GM18508 (cell line): ENCODE results near the gene SIK1.
"Not testable (repeated sequence)": the region's sequence is repeated elsewhere in the genome, so short reads cannot be mapped to it uniquely, and the experiment has no call there.

Experiments
- ATAC-seq: cut with Tn5 transposase; IDR thresholded peaks from one replicate; pipeline ENCODE4 v1.9.1; 2021; ENCODE audit warnings: moderate number of reproducible peaks; ENCODE audit not compliant: insufficient read depth, unreplicated experiment

SIK1 gene

DNA sequence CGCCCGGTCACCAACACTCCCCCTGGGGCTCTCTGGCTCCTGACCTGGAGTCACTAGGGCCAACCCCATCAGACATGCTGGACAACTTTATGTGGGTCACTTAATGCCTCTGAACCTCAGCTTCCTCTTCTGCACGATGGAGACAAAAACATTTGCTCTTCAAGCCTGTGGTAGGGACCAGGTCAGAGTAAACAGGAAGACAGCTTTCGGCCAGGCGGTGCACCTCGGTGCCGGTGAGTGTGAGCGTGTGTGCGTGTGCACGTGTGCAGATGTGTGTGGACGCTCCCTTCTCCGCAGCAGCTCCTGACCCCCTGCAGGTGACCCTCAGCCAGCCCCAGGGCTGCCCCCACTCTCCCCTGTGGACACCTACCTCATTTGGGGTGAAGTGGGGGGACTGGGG, 28.4 kb downstream of the SIK1 start:
- not testable (repeated sequence) for ATAC-seq

DNA sequence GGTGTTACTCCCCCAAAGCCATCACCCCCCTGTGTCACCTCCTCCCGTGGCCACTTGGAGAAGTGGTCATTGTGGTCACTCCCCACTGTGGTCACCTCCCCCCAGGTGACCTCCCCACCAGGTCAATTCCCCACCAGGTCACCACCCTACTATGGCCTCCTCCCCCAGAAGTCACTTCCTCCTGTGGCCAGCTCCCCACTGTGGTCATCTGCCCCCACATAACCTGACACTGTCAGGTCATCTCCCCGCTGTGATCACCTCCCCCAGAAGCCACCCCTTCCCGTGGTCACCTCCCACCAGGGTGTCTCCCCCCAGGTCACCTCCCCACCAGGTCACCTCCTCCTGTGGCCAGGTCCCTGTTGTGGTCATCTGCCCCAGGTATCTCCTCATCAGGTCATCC, 28.9 kb downstream of the SIK1 start:
- not testable (repeated sequence) for ATAC-seq

DNA sequence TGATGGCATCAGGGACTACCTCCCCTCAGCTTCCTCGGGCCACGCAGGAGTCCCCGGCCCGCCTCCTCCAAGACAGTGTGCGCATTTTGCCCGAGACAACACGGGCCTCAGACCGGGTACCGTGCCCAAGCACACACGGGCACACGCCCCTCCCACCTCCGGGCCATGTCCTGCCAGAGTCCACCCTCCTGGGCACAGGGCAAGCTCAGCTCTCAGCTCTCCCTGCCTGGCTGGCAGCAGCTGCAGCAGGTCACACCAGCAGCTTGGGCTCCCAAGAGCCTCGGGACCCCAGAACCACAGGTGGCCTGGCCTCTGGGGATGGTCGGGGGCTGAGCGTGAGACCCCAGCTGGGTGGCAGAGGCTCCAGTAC, 29.5 kb downstream of the SIK1 start:
- not testable (repeated sequence) for ATAC-seq

DNA sequence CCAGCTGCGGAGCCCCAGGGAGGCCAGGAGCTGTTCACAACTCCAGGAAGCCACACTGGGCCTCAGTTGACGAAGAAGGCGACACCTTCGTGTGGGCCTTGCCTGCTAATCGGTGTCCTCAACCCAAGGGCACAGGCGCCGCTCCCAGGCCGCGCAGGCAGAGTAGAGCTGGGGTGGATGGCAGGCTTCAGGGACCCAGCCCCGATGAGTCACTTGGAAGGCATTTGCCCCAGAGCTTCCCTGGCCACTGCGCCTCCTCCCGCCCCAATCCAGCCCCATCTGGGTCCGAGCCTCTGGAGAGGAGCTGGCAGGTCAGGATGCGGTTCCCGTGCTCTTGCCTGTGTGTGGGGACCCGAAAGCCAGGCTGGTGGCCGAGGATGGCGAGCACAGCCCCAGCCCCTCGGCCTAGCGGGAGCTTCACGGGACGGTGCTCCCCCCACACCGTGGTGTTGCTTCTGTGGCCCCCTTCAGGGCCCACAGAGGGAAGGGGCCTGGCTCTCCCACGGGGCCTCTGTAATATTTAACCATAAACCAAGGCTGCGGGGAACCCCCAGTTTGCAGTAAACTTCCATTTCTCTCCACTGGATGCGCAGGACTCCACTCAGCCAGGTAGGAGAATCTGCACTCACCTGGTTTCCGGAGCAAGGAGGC, 30.0 kb downstream of the SIK1 start:
- ATAC-seq: not testable (repeated sequence)

DNA sequence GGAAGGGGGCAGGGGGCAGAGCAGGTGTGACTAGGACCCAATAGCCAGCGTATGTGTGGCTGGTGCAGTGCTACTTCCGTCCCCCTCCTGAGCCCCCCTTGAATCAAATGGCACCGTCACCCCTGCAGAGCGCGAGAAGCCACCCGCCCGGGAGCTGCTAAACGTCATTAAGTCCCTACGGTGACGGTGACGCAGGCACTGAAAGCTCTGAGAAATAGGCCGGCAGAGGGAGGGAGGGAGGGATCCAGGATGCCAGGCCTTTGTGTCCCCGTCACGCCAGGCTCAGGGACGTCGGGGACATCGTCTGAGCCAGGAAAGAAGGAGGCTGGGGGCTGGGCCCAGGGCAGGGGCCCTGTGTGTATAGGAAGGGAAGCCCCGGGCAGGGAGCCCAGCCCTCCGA, 43.6 kb downstream of the SIK1 start:
- ATAC-seq: not testable (repeated sequence)

DNA sequence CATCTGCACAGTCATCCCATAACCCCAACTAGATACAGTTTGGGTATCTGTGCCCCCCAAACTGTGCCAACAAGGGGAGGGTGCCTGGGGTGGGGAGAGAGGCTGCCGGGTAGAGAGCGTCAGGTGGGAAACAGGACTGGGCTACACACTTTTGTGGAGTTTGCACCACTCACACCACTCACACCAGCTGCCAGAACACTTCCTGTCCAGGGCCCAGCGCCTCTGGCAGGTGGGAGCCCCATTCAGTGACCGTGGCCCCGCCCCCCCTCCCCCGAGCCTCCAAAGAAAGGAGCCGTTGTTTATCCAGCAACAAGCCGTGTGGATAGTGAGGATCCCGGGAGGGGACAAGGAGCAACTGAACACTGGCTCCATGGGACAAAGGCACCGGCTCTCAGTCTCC, 44.0 kb downstream of the SIK1 start:
- not testable (repeated sequence) for ATAC-seq

DNA sequence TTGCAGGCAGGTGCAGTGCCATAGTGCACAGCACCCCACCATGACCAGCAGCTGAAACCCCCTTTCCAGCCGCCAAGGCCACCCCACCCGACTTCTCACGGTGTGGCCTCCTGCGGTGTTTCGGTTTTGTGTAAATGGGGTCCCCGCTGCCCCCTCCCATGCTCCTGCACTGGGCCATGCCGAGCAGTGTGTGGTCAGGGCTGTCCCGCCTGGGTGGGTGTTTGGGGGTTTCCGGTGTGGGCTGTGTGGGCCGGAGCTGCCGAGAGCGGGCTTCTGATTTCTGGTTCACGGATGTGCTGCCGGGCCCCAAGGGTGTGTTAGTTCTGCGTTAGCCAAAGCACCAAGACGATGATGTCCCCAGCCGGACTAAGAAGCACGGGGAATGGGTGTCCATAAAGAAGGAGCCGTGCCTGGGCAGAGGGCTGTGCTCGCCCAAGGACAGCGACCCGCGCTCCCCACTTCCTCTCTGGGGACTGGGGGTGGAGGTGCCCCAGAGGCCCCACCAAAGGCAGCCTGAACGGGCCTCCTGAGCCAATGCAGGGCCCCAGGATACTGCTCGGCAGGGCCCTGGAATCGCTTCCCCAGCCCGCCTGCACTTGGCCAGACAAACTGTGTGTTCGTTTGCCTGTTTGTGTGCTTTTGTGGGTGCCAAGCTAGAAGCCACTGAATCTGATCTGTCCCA, 45.9 kb downstream of the SIK1 start:
- not testable (repeated sequence) for ATAC-seq

DNA sequence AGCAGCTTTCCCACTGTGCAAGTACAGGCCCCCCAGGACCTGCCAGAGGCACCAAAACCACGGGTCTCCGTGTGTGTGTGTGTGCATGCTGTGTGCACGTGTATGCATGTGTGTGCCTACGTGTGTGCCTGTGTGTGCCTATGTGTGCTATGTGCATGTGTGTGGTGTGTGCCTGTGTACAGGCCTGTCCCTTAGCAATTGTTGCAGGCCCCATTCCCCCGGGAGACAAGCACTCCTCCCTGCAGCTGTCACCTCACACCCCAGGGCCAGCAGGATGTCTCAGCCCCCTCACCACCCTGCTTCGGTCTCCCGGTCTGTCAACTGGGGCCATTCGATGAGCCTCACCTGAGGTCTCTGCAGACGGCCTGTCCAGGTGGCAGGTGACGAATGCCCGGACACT, 46.6 kb downstream of the SIK1 start:
- not testable (repeated sequence) for ATAC-seq

DNA sequence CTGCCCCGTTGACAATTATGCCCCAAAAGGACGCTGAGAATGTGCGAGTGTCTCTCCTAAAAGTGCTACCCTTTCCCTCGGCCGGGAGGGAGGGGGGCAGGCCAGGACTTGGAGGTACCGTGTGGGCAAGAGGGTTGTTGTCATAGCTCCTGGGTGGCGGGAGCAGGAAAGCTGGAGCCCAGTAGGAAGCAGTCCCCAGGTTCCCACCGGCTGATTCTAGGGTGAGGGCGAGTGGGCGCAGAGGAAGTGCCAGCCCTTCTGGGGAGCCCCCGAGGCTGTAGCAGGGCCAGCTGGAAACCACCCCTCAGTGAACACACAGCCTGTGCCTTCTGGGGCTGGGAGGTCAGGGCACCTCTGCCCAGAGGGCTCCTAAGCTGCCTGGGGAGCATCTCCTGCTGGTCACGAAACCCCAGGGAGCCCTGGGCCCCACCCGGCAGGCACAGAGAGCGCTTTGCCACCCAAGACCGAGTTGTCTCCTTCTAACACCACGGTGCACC, 47.3 kb downstream of the SIK1 start:
- ATAC-seq: not testable (repeated sequence)

DNA sequence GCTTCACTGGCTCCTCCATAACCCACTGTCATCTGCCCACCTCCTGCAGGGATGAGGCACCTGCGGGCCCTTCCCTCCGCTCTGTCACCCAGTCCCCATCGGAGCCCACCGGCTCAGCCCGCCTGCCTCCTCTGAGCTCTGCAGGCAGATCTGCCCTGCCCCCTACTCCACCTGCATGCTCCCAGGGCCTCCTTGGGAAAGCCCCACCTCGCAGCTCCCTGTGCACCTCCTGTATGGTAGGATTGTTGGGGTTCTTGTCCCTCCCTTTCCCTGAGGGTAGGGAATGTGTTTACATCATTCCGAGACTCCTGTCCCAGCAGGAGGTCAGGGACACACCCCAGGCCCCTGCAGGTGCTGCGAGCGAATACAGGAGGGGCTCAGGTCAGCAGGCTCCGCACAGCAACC, 50.5 kb downstream of the SIK1 start:
- ATAC-seq: no peak

DNA sequence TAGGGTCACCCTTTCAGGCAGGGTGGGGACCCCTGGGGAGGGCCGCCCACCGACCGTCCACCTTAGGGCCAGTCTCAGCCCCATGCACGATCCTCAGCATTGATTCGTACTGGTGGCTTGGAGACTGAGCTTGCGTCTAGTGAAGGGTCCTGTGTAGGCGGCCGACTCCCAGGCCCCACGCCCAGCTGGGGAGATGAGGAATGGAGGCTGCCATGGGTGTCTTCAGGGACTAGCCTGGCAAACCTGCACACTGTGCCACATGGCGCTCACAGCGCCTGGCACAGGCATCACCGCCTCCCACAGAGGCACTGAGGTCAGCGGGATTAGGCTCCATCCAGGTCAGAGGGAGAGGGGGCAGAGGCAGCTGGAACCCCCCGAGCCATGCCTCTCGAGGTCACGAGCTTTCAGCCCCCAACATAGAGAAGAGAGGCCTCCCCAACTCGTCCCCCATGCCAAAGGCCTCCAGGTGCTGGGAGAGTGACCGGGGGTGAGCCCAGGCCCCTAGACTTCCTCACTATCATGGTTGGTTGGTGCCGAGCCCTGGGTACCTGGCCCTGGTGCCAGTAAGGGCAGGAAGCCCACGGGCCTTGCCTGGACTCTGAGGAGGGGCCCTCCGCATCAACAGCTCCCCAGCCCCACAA, 51.0 kb downstream of the SIK1 start:
- no peak for ATAC-seq

DNA sequence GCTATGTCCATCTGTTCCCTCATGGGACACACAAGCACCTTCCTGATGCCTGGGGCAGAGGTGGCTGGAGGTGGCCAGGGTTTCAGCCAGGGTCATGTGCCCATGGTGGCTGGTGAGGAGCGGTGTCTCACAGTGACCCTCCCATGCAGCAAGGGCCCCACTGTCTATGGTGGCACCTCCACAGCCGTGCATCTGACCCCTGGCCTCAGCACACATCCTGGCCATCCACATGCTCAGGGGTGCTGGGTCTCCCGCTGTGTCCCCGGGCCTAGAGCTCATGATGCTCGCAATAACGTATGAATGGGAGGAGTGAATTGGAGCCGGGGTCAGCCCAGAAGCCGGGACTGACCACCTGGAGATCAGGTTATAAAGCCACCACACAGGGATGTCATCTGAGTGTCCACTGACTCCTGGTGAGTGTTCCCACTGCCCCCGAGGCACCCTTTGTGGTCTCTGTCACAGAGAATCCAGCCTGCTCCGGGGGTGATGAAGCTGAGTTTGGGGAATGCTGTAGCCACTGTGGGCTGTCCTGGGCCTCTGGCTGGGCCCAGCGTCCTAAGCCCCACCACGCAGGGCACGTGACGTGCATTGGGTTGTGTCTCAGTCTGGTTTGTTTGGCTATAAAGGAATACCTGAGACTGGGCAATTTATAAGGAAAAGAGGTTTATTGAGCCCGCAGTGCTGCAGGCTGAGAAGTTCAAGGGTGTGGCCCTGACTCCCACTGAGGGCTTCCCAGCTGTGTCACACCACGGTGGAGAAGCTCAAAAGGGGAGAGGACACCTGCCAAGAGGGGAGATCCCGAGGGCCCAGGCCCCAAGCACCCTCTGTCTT, 51.7 kb downstream of the SIK1 start:
- no peak for ATAC-seq

DNA sequence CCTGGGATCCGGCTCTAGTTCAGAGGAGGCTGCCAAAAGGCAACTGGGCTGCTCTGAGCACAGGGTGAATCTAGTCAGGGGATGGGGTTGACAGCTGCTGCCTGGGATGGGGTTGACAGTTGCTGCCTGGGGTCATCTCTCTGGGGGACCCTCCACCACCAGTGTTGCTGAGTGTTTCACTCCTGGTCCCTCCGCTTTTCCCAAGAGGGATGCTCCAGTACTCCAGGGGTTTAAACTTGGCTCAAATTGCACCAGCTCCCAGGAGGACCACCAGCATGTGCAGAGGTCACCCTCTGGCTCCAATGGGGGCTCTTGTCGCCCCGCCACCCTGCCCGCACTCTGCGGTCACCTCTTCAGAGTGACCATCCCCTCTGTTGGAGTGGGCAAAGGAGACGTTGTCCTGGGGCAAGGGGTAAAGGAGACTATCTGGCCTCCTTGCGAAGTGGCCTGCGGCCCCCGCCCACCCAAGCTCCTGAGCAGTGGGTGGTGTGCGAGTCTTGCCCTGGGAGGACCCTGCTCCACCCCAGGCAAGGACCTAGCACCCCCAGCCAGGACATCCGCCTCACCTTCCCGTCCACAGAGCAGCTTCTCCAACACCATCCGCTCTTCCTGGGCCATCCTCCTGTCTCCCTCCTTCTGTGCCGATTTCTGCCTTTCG, 52.6 kb downstream of the SIK1 start:
- no peak for ATAC-seq

DNA sequence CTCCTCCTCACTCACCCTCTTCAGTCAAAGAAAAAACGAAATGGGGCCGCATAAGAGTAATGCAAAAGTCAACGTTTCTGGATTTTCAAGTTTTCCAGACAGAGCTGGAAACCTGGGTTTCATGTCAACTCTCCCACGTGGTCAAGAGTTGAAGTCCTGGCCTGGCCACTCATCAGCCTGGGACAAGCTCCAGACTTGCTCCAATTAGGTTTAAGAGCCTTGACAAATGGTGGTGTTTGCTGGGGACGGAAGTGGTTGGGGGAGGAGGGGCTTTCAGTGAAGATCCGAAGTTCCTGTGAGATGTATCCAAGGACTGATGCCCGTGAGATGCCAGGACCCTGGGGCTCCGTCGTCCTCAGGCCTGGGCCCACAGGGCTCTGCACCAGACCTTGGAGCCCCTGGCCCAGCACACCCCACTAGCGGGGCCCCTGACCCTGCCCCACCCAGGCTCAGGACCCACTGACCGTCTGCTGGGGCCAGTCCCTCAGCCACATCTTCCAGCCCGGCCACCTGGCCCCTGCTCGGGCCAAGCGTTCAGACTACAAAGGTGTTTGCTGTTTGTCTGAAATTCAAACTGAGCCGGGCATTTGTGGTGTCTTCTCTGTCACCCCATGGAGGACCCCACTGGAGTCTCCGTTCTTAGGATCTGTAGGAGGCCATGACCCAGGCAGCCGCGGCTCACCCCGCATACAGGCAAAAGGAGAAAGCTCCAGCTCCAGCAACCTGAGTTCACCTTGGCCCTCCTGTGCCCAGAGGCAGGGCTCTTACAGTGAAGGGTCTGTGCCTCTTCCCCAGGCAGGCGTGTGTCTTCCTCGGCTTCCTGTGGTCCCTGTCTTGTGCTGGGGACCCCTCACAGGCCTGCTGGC, 53.3 kb downstream of the SIK1 start:
- ATAC-seq: no peak

DNA sequence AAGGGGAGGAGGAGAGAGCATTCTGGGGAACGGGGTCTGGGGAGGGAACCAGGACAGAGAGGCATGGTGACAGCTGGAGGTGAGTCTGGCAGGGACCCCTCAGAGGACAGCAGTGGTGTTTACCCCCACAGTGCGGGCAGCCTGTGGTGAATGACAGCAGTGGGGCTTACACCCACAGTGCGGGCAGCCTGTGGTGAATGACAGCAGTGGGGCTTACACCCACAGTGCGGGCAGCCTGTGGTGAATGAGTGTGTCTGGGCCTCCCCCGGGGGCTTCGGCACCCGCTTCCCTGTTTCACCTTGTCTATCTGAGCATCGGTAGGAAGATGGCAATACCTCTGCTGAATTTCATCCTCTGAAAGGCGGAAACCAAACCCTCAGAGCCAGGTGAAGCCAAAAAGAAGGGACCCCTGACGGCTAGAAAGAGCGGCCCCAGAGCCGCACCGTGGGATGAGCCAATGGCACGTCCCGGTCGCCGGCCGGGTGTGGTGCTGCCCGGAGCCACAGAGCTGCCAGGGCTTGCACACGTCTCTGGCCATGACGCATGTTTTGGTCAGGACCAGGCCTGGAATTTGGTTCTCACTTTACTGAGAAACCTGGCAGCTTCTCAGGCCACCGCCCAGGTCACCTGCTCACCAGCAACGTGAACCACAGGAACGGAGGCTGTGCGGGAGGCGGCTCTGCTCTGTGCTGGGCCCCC, 54.1 kb downstream of the SIK1 start:
- no peak for ATAC-seq

DNA sequence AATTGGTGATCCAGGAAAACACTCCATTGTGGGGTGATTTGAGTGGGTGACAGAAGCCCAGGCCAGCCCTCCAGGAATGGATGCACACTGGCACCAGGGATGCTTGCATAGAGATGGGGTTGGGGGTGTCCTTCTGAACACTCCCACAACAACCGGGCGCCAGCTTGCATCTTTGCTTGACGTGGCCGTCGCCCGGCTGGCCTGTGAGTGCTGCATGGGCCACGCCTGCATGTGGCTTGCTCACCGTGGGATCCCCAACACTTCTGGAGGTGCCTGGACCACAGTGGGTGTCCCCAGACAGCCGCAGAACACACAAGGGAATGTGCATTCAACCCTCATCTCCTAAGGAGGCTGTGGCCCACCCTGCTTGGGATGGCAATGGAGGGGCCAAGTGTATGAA, 55.1 kb downstream of the SIK1 start:
- no peak for ATAC-seq

- ATAC-seq: no peak
Measured at GRCh38 chr21:43370888-43371570, 55.9 kb downstream of the SIK1 start.

DNA sequence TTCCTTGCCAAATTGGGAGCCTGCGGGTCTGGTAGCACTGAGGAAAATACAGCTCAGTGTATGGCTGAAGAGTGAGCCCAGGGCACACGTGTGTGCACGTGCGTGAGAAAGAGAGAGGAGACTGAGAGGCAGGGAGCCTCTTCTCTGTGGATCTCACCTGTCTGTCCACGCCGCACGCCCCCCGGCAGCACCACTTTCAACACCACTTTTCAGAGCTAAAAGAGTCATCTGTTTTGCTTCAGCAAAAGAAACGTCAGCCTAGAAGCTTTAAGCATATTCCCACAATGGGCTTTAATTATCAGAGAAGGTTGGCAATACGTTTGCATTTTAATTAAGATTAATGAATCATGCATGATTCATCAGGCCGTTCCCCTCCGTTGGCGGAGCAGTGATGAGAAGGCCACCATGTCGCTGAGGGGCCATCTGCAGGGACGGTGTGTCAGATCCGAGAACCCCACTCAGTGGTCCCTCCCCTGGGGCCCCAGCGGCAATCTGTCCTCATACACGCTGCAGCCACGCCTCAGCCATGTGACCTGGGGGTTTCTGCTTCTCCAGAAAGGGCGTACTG, 56.8 kb downstream of the SIK1 start:
- ATAC-seq: no peak
